Measurements from ENCODE around the gene CDH23.

- TF ChIP-seq GATA2 (IDR thresholded peaks at IDR 0.05; ENCODE audit: low read depth, low read length) (no peak), GATA3 (IDR thresholded peaks at IDR 0.05; ENCODE audit: low read depth, low read length) (no peak)
Observed at GRCh38 chr10:71852355-71852937, 455.7 kb downstream of the CDH23 start.

All from SH-SY5Y (cell line).